Amygdala (tissue), 56 donors: ENCODE results near the gene HHIPL1.
"Not testable (repeated sequence)": the region's sequence is repeated elsewhere in the genome, so short reads cannot be mapped to it uniquely, and the experiment has no call there.

Source experiments
- DNase-seq, 56 donors: peaks; one replicate each; lab custom pipeline; 2025; lab: John Stamatoyannopoulos, UW

The HHIPL1 gene

GRCh38 chr14:99632410-99633035 lies 12.4 kb upstream of the HHIPL1 start:
- no peak for DNase-seq

- no peak for DNase-seq
These were observed 11.8 kb upstream of the HHIPL1 start for GRCh38 chr14:99633141-99633540.

- no peak for DNase-seq
These were observed 11.0 kb upstream of the HHIPL1 start for GRCh38 chr14:99633918-99634317.

- DNase-seq: no peak
These were observed 10.5 kb upstream of the HHIPL1 start for GRCh38 chr14:99634443-99634842.

GRCh38 chr14:99635116-99635515 lies 9.8 kb upstream of the HHIPL1 start:
- no peak for DNase-seq

GRCh38 chr14:99636487-99636886 lies 8.4 kb upstream of the HHIPL1 start:
- DNase-seq: no peak

GRCh38 chr14:99637624-99638023 lies 7.3 kb upstream of the HHIPL1 start:
- DNase-seq: no peak

GRCh38 chr14:99642771-99643170 lies 2.2 kb upstream of the HHIPL1 start:
- DNase-seq: not testable (repeated sequence)

GRCh38 chr14:99643343-99643742 lies 1.6 kb upstream of the HHIPL1 start:
- no peak for DNase-seq

GRCh38 chr14:99644035-99644587 lies 818 bp upstream of the HHIPL1 start:
- no peak for DNase-seq

- DNase-seq: no peak
These were observed 896 bp downstream of the HHIPL1 start for GRCh38 chr14:99645545-99646505.

GRCh38 chr14:99647411-99647810 lies 2.5 kb downstream of the HHIPL1 start:
- no peak for DNase-seq

GRCh38 chr14:99648027-99648784 lies 3.3 kb downstream of the HHIPL1 start:
- DNase-seq: no peak

GRCh38 chr14:99649219-99649618 lies 4.3 kb downstream of the HHIPL1 start:
- DNase-seq: no peak

- no peak for DNase-seq
These were observed 4.7 kb downstream of the HHIPL1 start for GRCh38 chr14:99649643-99650042.

GRCh38 chr14:99650189-99650588 lies 5.3 kb downstream of the HHIPL1 start:
- DNase-seq: no peak

- no peak for DNase-seq
These were observed 7.2 kb downstream of the HHIPL1 start for GRCh38 chr14:99651953-99652746.

GRCh38 chr14:99654235-99654985 lies 9.5 kb downstream of the HHIPL1 start:
- DNase-seq: peak in 23 of 56 donors; percentile 19 to 78 (median 38)

GRCh38 chr14:99655521-99655920 lies 10.6 kb downstream of the HHIPL1 start:
- DNase-seq: no peak
